Left forelimb (tissue), 1 donor: Measurements from ENCODE around the gene MCUB.
"Not testable (repeated sequence)": the region's sequence is repeated elsewhere in the genome, so short reads cannot be mapped to it uniquely, and the experiment has no call there.

Source experiments
- DNase-seq: peaks from one replicate; pipeline ENCODE4 v3.0.0-alpha.2; 2018; ENCODE audit warnings: low spot score

MCUB gene, protein sequence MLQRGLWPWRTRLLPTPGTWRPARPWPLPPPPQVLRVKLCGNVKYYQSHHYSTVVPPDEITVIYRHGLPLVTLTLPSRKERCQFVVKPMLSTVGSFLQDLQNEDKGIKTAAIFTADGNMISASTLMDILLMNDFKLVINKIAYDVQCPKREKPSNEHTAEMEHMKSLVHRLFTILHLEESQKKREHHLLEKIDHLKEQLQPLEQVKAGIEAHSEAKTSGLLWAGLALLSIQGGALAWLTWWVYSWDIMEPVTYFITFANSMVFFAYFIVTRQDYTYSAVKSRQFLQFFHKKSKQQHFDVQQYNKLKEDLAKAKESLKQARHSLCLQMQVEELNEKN

DNA sequence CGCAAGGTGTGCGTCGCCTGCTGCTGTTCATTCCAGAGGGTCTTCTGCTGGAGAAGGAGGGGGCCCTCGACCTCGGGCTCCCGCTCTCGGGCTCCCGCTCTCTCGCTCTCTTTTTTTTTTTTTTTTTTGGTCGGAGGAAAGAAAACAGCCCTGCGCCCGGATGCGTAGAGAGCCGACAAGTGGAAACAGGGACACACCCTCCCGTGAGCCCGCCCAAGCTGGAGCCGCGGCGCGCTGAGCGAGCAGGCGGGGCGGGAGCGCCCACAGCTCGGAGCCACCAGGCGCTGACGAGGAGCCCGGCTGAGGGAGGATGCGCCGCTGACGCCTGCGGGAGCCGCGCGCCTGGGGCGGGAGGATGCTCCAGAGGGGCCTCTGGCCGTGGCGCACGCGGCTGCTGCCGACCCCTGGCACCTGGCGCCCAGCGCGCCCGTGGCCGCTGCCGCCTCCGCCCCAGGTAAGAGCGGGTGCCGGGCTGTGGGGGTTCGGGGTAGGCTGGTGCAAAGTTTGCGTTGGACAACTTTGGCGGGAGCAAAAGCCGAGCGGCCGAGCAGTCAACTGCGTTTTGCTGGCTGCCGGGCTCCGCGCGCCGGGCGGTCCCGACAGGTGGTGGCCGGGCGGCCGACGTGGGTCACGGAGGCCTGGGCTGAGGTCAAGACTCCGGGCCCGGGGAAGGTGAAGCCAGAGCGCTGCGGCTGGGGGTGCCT, at the start of gene MCUB:
Gene MCUB (plus strand): TSS at position 264 of the 704 bp plus-strand sequence. CDS start 92 bp downstream, at position 356.
- peak; percentile 88 for DNase-seq

DNA sequence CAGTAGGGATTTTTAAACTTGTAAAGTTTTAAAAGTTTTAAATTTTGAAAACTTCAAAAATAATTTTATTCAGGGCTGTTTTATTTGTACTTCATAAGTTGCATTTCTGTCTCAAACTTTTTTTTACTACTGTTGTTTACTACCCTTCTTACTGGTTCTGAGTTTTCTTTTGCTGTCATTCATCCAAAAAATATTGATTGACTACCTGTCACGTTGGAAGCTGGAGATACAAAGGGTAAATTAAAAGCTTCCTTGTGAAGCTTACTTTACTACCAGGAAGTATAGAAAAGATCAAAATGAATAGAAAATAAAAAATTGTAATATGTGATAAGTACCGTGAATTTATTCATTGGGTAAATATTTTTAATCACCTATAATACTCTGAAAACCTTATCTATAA, 49.4 kb upstream of the MCUB start:
- no peak for DNase-seq

DNA sequence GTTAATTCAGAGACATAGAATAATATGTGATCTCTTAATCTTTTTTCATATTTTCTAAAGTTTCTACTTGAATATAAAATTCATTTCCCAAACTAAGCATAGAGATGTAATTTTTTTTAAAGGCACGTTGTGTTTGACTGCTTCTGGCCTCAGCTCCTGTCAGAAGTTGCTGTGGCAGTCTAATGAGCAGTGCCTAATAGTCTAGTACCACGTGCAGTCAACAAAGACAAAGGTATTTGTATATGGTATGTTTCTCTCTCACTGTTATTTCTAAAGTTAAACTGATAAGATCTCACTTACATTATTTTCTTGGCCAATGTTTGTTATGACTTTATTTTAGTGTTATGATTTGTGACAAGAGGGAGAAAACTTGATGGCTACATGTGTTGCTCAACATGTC, 48.6 kb upstream of the MCUB start:
- DNase-seq, result no peak

DNA sequence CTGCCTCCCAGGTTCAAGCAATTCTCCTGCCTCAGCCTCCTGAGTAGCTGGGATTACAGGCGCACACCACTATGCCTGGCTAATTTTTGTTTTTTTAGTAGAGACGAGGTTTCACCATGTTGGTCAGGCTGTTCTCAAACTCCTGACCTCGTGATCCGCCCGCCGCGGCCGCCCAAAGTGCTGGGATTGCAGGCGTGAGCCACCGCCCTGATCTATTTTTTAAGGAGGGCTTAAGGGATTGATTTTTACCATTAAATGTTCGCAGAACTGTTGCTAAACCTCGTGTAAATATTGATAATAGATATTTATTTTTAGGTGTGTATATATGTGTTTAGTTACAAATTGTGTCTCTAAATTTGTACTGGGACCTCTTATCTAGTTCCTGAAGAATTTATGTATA, 46.7 kb upstream of the MCUB start:
- DNase-seq, result not testable (repeated sequence)

DNA sequence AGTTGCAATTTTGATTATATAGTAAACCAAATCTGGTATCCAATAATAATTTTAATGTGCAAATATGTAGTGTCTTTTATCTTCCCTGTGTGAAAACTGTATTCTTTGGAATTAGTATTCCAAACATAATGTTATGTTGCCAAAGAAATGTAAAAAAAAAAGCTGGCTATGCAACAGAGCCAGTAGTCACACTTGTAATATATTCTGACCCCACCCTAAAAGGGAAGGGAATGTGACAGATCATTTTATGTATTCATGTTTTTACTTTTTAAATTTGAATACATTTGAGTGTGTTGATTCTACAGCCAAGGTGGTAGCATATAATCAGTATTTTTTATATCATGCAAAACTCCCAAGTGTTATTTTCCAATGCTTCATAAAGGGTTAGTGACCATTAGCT, 27.9 kb upstream of the MCUB start:
- no peak for DNase-seq

DNA sequence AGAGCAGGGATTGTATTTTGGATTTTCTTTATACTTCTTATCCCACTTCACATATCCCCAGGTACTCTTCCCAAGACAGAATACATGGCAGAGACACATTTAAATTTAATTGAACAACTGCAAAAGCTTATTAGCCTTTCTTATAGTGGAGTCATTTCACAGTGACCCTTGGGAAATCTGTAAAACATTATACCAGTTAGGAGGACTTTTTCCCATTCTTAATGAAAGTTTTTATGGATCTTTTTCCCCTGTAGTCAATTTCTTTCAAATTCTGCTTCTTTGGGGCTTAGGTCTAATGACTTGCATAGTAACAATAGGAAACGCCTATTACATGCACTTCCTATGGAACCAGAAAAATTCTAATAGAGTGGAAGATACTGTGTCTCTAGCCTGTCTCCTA, 14.6 kb upstream of the MCUB start:
- no peak for DNase-seq

DNA sequence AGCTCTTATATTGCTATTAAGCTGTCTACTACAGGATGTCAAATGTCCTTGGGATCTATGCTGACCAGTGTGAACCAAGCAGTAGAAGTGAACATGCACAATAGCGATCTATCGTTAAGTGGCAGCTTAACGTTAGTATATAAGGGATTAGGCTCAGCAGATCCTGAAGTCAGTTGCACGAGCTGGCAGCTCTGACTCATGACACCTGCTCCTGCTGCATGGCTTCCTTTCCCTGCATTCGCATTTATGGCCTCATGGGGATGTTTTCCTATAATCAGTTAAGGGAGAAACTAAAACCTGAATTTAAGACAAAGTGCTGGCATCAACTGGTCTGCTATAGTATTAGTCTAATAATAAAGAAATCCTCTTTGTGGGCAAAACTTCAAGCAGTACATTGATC, 12.7 kb upstream of the MCUB start:
- DNase-seq, result no peak

DNA sequence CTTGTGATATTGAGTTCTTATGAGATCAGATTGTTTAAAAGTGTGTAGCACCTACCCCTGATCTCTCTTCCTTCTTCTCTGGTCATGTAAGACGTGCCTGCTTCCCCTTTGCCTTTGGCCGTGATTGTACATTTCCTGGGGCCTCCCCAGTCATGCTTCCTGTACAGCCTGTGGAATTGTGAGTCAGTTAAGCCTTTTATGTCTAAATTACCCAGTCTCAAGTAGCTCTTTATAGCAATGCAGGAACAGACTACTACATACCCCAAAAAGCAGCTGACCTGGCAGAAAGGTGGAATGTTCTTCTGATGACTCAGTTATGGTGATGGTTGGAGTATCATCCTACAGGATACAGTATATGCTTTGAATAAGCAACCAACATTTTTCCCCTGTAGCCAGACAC, 11.4 kb upstream of the MCUB start:
- no peak for DNase-seq

DNA sequence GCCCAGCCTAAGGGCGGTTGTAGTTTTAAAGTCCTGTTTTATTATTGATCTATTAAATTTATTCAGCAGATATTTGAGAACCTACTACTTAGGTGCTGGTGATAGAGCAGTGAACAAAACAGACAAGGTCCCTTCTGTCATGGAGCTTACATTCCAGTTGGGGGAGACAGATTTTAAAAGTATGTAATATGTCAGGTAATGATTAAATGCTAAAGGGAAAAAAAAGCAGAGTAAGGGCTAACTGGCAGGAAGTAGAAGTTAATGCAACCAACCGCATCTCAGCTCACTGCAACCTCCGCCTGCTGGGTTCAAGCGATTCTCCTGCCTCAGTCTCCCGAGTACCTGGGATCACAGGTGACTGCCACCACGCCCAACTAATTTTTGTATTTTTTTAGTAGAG, 7.8 kb upstream of the MCUB start:
- no peak for DNase-seq

DNA sequence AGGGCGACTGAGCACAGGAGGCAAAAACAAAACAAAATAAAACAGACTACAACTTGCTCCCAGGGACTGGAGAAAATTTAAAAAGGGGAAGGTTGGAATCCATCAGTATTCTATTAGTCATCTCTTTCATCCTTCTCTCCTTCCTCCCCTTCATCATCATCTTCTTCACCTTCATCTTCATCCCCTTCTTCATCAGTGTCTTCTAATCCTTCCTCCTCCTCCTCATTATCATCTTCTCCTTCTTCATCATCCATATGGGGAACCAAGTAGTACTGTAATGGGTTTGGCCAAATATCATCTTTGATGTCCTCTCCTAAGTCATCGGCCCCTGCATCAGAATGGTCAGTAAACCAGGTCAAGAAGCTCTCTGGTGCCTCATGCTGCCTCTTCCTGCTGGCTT, 6.9 kb upstream of the MCUB start:
- no peak for DNase-seq

DNA sequence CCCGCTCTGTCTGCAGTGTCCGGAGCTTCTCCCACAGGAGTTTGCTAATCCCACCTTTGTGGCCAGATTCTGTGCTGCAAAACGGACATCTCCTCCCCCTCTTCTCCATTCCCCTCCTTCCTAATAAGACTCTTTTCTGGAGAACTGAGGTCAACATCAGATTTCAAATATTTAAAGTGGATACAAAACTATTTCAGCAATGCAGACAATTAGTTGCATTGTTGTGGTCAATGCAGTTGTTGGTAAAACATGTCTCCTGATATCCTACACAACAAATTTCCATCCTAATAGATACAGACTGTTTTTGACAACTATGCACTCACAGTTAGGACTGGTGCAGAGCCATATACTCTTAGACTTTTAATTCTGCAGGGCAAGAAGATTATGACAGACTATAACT, 5.1 kb upstream of the MCUB start:
- no peak for DNase-seq

DNA sequence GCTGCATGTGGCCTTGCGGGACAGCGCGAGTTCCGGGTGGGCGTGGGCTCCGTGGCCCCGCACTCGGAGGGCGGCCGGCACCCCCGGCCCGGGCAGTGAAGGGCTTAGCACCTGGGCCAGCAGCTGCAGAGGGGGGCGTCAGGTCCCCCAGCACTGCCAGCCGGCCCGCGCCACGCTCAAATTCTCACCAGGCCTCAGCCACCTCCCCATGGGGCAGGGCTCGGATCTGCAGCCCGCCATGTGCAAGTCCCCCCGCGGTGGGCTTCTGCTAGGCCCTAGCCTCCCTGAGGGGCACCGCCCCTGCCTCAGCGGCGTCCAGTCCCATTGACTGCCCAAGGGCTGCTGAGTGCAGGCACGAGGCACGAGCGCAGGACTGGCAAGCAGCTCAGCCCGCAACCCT, 2.6 kb upstream of the MCUB start:
- DNase-seq, result no peak

DNA sequence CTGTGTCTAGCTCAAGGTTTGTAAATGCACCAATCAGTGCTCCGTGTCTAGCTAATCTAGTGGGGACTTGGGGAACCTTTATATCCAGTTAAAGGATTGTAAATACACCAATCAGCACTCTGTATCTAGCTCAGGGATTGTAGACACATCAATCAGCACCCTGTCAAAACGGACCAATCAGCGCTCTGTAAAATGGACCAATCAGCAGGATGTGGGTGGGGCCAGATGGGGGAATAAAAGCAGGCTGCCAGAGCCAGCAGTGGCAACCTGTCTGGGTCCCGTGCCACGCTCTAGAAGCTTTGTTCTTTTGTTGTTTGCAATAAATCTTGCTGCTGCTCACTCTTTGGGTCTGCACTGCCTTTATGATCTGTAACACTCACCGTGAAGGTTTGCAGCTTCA, 2.0 kb upstream of the MCUB start:
- not testable (repeated sequence) for DNase-seq

DNA sequence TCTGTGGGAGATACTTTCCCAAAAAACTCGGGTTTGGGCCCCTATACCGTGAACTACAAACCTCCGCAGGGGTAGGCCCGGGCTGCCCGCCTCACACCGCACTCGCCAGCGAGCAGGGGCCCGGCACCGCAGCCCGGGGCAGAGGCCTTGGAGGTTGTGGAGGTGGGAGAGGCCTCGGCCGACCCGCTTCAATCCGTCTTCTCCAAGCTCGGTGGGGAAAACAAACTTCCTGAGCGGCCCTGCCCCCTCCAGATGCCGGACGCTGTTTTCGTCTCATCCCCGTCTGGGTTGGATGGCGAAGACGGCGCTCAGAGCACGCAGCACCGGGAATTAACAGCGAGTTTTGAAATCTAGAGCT, 442 bp upstream of the MCUB start:
- DNase-seq, result peak; percentile 75

DNA sequence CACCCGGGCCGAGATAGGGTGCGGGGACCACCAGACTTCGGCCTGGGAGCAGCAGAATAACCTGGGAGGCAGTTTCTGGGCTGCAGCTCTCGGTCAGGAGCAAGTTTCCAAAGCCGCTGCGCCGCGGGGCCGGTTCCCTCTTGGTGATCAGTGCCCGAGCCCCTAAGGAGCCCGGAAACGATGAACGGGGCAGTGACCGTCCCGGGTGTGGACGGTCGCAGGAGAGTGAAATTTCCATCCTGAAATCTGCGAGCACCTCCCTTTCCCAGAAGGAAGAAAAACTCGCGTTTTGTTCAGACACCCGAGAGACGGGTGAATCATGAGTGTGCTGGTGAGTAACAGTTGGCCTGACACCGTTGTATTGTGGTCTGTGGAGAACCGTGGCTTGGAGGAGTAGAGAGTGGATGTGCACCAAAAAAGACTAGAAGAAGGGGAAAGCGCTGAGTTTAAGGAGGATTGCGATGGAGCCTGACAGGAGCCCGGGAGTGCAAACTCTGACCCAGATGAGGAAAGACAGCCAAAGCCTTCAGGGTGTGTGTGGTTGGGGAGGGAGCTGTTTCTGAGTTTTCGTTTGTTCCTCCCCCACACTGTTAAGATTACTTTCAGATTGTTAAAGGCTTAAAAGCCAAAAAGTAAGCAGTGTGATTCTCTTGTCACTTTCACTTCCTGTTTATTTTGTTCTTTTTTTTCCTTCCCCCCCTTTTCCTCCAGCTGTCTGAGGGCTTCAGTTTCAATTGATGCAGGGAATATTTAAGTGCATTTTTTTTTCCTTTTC, 828 bp downstream of the MCUB start:
- peak; percentile 74 for DNase-seq

DNA sequence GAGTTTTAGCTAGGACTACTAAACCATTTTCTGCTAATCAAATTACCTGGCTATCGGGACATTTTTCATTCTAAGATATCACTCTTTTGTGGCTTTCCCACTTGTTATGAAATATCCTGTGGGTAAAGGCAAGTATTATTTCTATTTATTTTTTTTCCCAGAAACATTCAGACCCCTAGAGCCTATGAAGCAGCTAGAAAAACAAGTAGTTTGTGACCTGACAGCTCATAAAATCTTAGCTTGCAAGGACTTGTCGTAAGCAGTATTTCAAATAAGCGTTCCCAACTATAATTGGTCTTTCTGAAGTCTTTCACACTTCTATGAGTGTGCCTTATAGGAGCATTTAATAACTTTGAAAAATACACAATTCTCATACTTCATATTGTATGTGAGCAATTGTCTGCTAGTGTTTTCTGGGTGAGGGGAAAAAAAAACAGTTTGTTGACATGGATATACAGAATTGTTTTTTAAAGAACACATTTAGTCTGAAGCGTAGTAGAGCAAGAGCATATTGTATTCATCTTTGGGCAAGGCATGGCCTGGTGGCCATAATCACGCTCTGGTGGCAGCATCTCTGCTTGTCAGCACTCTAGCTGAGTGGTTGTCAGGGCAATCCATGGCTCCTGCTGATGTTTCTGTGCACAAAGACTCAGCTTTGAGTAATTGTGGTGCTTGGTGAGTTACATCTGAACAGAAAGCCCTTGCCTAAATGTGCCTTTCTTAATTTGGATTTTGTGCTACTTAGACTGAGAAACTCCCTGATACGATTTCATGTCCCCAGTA, 2.6 kb downstream of the MCUB start:
- DNase-seq, result no peak

DNA sequence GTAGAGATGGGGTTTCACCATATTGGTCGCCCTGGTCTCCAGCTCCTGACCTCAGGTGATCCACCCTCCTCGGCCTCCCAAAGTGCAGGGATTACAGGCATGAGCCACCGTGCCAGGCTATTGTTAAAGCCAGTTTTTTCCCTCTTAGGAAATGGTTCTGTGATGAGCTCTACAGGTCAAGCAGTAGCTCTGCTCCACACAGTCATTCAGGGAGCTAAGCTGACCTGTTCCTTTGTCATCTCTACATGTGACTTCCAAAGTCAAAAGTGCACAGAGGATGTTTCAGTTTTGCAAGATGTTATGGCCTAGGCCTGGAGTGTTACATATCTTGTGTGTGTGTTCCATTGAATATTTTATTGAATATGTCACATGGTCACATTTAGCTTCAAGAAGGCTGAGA, 11.4 kb downstream of the MCUB start:
- DNase-seq, result no peak

DNA sequence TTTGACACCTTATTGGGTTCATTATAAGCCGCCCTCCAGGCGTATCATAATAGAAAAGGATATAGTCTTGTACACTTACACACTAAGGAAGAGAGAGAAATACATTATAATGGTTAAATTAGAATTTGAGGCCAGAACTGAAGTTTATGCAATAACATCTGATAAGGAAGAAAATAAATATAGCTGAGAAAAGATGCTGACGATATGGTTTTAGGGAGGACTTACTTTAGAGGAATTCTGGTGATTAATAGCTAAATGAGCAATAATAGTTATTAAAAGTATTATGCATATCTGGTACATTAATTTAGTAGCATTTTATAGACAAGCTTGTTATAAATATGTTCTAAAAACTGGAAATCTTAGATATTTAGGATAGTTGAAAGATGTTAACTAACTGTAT, 12.1 kb downstream of the MCUB start:
- DNase-seq, result no peak

DNA sequence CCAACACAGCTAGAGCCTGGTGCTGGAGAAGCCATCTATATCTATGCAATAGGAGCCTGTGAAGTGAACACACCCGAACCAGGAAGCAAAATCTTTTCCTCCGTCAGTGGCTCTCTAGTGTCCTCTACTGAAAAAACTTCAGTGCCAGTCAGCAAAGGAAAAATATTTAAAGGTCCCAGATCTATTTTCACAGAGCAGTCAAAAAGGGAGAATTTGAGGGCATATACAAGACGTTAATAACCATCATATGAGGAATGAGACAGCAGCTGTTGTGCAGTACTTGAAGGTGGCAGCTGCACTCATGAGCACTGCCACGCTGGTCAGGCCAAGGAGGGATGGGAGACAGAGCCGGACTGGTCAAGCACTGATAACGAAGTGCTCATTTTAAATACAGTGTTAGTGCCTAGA, 14.4 kb downstream of the MCUB start:
- DNase-seq, result no peak

DNA sequence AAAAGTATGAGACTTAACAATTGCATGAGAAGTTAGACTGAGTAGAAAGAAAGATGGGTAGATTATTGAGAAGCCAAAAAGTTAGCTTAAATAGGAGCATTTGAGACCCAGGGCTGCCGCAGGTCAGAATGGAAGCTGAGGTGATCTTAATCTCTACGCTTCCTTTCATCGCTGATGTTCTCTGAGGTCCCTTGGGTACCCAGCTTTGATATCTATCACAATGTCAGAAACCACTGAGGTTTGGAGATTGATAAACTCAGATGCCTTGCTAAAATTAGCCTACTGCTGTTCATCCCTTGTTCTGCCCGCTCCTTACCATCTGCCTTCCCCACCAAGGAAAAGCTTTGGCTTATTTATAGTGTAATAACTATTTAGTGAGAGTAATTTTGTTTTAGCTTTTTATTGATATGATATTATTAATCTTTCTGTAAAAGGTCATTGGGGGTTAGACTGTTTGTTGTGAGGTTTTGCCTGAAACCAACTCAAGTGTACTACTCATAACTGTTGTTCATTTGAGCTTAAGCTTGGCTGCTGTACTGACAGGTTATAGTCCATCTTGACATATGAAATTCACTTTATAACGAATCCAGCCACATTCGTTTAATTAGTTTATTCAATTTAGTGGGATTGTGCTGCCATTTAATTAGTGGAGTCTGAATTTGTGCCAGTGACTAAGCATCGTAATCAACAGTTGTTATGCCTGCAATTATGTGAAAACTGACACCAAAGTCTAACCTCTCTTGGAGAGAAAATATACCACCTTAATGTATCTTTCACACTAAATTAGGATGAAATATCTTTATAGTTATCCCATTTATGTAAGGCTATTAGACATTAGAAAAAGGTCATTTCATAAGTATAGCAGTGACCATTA, 15.1 kb downstream of the MCUB start:
- DNase-seq, result no peak

DNA sequence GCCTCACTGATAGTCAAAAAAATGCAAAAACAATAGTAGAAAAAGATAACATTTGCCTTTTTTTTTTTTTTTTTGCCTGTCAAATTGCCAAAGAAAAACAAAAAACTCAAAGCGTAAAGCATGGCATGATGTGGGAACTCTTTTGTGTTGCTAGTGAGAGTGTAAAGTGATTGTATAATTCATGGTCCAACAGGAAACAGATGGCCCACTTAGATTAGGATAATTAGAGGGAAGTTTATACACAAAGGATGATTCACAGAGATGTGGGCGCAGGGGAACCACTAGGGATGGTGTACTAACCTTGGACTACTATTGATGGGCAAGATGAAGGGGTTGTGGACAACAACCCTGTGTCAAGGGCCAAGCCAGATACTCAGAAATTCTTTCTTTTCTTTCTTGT, 16.4 kb downstream of the MCUB start:
- DNase-seq, result no peak
